Measurements from ENCODE around the gene PTTG2. TPM values are rescaled to one million over a fixed set of nuclear protein-coding genes. Genes with fewer than 3 reads are reported as not detected.

PTTG2 gene
- total RNA-seq, 4 donors from 2014 or later, result 0.62 to 3.5 (median 2.5) TPM; not detected in 1

- 72 to 86% methylated on average over 3 to 4 of the region's 4 CpGs for WGBS, 2 donors (ENCODE audit: low coverage in 1 of 2)
Measured at GRCh38 chr4:37948542-37948941, 11.7 kb upstream of the PTTG2 start.

GRCh38 chr4:37949636-37950426 lies 10.4 kb upstream of the PTTG2 start:
- H3K27ac ChIP-seq, result no peak overlapping the region
- peaks cover 0 to 11% (median 0%) of the 10 kb centered on the region in 3 donors for H3K4me1 ChIP-seq
- TF ChIP-seq POLR2A (IDR thresholded peaks at IDR 0.05) (no peak), POLR2AphosphoS5 (IDR thresholded peaks at IDR 0.05) (no peak), EP300 (IDR thresholded peaks at IDR 0.05) (no peak)
- TF ChIP-seq, protein P1, sequence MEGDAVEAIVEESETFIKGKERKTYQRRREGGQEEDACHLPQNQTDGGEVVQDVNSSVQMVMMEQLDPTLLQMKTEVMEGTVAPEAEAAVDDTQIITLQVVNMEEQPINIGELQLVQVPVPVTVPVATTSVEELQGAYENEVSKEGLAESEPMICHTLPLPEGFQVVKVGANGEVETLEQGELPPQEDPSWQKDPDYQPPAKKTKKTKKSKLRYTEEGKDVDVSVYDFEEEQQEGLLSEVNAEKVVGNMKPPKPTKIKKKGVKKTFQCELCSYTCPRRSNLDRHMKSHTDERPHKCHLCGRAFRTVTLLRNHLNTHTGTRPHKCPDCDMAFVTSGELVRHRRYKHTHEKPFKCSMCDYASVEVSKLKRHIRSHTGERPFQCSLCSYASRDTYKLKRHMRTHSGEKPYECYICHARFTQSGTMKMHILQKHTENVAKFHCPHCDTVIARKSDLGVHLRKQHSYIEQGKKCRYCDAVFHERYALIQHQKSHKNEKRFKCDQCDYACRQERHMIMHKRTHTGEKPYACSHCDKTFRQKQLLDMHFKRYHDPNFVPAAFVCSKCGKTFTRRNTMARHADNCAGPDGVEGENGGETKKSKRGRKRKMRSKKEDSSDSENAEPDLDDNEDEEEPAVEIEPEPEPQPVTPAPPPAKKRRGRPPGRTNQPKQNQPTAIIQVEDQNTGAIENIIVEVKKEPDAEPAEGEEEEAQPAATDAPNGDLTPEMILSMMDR (IDR thresholded peaks at IDR 0.05), result no peak
- WGBS, 2 donors (ENCODE audit: low coverage in 1 of 2), result 61 to 70% methylated on average over 6 to 9 of the region's 9 CpGs
- no peaks in the 10 kb centered on the region for H3K9me3 ChIP-seq
- no peak overlapping the region for H3K4me3 ChIP-seq
- ATAC-seq, result no peak
- no peaks in the 10 kb centered on the region for H3K27me3 ChIP-seq
- H3K36me3 ChIP-seq, result peaks cover 0 to 10% of the 10 kb centered on the region in 2 donors

More at GRCh38 chr4:37948542-37948941, 11.7 kb upstream of the PTTG2 start:
- peaks cover 0 to 11% (median 0%) of the 10 kb centered on the region in 3 donors for H3K4me1 ChIP-seq
- no peaks in the 10 kb centered on the region for H3K27me3 ChIP-seq
- no peak overlapping the region for H3K4me3 ChIP-seq
- TF ChIP-seq EP300 (IDR thresholded peaks at IDR 0.05) (no peak), POLR2A (IDR thresholded peaks at IDR 0.05) (no peak), POLR2AphosphoS5 (IDR thresholded peaks at IDR 0.05) (no peak)
- TF ChIP-seq, protein P1 (IDR thresholded peaks at IDR 0.05), result no peak
- peaks cover 0 to 10% of the 10 kb centered on the region in 2 donors for H3K36me3 ChIP-seq
- no peak for ATAC-seq
- H3K9me3 ChIP-seq, result no peaks in the 10 kb centered on the region
- no peak overlapping the region for H3K27ac ChIP-seq

GRCh38 chr4:37951461-37952352 lies 8.5 kb upstream of the PTTG2 start:
- Histone ChIP-seq H3K4me3 (no peak overlapping the region), H3K27ac (no peak overlapping the region), H3K4me1 (peaks cover 0 to 6% (median 0%) of the 10 kb centered on the region in 3 donors), H3K27me3 (no peaks in the 10 kb centered on the region), H3K36me3 (peaks cover 0 to 10% of the 10 kb centered on the region in 2 donors), H3K9me3 (no peaks in the 10 kb centered on the region)
- WGBS, 2 donors (ENCODE audit: low coverage in 1 of 2), result 80 to 82% methylated on average over 8 to 9 of the region's 10 CpGs
- no peak for TF ChIP-seq EP300 (IDR thresholded peaks at IDR 0.05)
- TF ChIP-seq, protein P1 (IDR thresholded peaks at IDR 0.05), result no peak
- no peak for TF ChIP-seq POLR2A (IDR thresholded peaks at IDR 0.05)
- TF ChIP-seq POLR2AphosphoS5 (IDR thresholded peaks at IDR 0.05), result no peak
- ATAC-seq, result no peak

- Histone ChIP-seq H3K27ac (no peak overlapping the region), H3K4me3 (no peak overlapping the region), H3K27me3 (no peaks in the 10 kb centered on the region), H3K4me1 (peaks cover 0 to 11% (median 0%) of the 10 kb centered on the region in 3 donors), H3K9me3 (no peaks in the 10 kb centered on the region), H3K36me3 (peaks cover 0 to 10% of the 10 kb centered on the region in 2 donors)
- TF ChIP-seq, protein P1 (IDR thresholded peaks at IDR 0.05), result no peak
- TF ChIP-seq POLR2A (IDR thresholded peaks at IDR 0.05), result no peak
- TF ChIP-seq EP300 (IDR thresholded peaks at IDR 0.05), result no peak
- no peak for TF ChIP-seq POLR2AphosphoS5 (IDR thresholded peaks at IDR 0.05)
- WGBS, 2 donors (ENCODE audit: low coverage in 1 of 2), result 24 to 36% methylated on average over 1 of the region's 1 CpG
- ATAC-seq, result no peak
Measured at GRCh38 chr4:37953156-37953555, 7.0 kb upstream of the PTTG2 start.

Measured in gastroesophageal sphincter (tissue), 4 donors.